ENCODE measurements around the gene AVPR2. TPM values are rescaled to one million over a fixed set of nuclear protein-coding genes. Genes with fewer than 3 reads are reported as not detected.

Gene AVPR2
- total RNA-seq, 1 experiment from 2014 or later: not detected

DNA sequence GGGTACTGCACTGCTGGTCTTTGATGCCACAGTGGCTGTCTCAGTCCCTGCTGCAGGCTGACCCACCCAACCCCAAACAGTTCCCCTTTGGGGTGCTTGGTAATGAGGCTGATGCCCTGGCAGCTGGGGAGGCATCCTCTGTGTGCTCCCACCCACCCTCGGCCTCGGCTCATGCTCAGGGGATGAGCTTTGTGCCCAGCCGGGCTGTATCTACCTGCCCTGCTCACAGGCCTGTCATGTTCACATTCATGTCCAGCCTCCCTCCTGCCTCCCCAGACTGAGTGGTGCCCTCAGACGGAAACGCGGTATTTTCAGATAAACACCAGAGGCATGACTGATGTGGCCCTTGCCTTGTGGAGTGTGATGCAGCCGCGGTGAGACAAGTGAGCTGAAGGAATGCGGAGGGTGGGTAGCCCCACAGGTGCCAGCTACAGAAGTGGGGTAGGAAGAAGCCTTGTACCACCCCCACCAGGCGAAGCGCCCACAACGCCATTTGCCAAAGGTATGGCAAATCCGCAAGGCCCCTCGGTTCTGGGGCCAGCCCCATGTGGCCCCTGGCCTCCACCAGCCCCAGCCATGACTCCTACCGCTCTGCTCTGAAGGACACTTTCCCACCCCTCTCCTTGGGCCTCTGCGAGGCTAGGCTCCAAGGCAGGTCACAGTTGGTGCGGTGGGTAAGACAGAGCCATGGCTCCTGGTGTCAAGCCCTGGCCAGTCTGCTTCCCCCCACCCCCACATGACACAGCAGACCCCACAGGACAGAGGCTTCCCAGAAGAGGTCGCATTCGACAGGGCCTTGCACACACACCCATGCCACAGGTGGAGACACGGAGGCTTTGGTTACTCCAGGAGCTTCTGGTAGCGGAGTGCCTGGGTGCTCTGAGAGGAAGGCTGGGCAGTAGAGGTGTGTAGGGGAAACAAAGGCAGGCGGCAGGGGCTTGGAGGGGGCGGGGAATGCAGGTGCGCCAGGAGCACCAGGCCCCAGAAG, 41.8 kb downstream of the AVPR2 start:
- H3K9me3 Mint-ChIP-seq (ENCODE audit: unreplicated experiment): no peaks in the 10 kb centered on the region
- TF ChIP-seq, protein P1, sequence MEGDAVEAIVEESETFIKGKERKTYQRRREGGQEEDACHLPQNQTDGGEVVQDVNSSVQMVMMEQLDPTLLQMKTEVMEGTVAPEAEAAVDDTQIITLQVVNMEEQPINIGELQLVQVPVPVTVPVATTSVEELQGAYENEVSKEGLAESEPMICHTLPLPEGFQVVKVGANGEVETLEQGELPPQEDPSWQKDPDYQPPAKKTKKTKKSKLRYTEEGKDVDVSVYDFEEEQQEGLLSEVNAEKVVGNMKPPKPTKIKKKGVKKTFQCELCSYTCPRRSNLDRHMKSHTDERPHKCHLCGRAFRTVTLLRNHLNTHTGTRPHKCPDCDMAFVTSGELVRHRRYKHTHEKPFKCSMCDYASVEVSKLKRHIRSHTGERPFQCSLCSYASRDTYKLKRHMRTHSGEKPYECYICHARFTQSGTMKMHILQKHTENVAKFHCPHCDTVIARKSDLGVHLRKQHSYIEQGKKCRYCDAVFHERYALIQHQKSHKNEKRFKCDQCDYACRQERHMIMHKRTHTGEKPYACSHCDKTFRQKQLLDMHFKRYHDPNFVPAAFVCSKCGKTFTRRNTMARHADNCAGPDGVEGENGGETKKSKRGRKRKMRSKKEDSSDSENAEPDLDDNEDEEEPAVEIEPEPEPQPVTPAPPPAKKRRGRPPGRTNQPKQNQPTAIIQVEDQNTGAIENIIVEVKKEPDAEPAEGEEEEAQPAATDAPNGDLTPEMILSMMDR (IDR thresholded peaks at IDR 0.05; ENCODE audit: insufficient read depth in 1 of 2, low read depth in 1 of 2, low read length in 1 of 2, severe bottlenecking in 1 of 2, unreplicated experiment in 1 of 2): no peak
- Histone ChIP-seq H3K27me3 (replicated peaks; ENCODE audit: control insufficient read depth, insufficient read depth, low read length) (no peaks in the 10 kb centered on the region), H3K4me3 (ENCODE audit: low read depth, low read length) (no peak overlapping the region), H3K36me3 (ENCODE audit: control insufficient read depth, insufficient read depth, low read length) (no peaks in the 10 kb centered on the region; the same call in 1 of the 2 replicates), H3K9me3 (no peaks in the 10 kb centered on the region), H3K4me1 (no peaks in the 10 kb centered on the region)
- H3K4me1 Mint-ChIP-seq (ENCODE audit: low read depth, unreplicated experiment): no peaks in the 10 kb centered on the region
- H3K36me3 Mint-ChIP-seq (ENCODE audit: insufficient read depth, unreplicated experiment): peaks cover 50% of the 10 kb centered on the region
- ChIA-PET POLR2A (no interaction called here), CTCF (interaction anchor here (0.6 to 2.2 kb wide), 5 partner anchors 10 to 181 kb away, joined by 3 to 37 read pairs (median 3); partner anchors contain the start of gene ARHGAP4)
- H3K4me3 Mint-ChIP-seq (ENCODE audit: unreplicated experiment): no peak overlapping the region
- no peaks in the 10 kb centered on the region for H3K27me3 Mint-ChIP-seq (ENCODE audit: insufficient read depth, unreplicated experiment)
- no peak overlapping the region for H3K27ac Mint-ChIP-seq (ENCODE audit: unreplicated experiment)
- intact Hi-C loops (cut with micrococcal nuclease; ENCODE audit: unreplicated experiment): no loop called here
- no peak for DNase-seq
- no TSS peak for BruUV-seq (replicated peaks)

DNA sequence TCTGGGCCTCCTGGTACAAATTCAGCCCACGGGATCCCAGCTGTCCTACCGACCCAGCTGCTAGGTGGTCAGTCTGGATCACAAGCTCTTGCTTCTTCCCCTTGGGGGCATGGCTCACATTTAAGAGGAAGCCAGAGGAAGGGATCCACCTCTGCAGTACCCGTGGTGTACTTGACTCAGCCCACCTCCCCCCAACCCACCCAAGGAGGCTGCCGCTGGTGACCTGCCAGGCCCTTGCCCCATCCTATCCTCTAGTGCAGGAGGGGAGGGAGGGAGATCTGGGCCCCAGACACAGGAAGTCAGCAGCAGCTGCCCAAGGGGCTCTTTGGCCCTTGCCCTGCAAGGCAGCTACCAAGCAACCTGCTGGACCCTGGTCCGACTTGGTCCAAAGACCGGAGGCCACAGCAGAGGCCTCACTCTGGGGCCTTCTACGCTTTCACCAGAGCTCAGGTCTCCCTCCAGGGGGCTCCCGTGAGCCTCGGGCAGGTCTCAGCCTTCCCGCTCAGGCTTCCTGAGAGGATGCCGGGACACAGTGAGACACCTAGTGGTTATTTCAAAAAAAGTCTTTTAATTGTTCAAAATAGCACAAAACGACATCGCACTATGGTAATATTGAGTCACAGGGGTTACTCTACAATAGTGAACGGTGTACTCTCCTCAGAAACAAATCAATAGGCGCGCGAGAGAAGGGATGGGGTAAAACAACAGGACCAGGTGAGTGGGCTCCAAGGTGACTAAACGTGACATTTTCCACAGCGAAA, 42.7 kb downstream of the AVPR2 start:
- intact Hi-C loops (cut with micrococcal nuclease; ENCODE audit: unreplicated experiment): loop anchor here (1.0 kb wide), 3 partner anchors 19 to 183 kb away; partner anchors contain the start of gene PLXNB3
- CTCF ChIA-PET: interaction anchor here (0.6 to 2.2 kb wide), 10 partner anchors 9 to 231 kb away, joined by 3 to 37 read pairs (median 4); partner anchors contain the start of genes ARHGAP4, IDH3G, NAA10 and SSR4
- Mint-ChIP-seq H3K9me3 (ENCODE audit: unreplicated experiment) (no peaks in the 10 kb centered on the region), H3K27ac (ENCODE audit: unreplicated experiment) (no peak overlapping the region), H3K36me3 (ENCODE audit: insufficient read depth, unreplicated experiment) (peaks cover 55% of the 10 kb centered on the region), H3K4me3 (ENCODE audit: unreplicated experiment) (no peak overlapping the region), H3K27me3 (ENCODE audit: insufficient read depth, unreplicated experiment) (no peaks in the 10 kb centered on the region), H3K4me1 (ENCODE audit: low read depth, unreplicated experiment) (no peaks in the 10 kb centered on the region)
- Histone ChIP-seq H3K4me1 (no peaks in the 10 kb centered on the region), H3K36me3 (ENCODE audit: control insufficient read depth, insufficient read depth, low read length) (no peaks in the 10 kb centered on the region; the same call in 1 of the 2 replicates), H3K27me3 (replicated peaks; ENCODE audit: control insufficient read depth, insufficient read depth, low read length) (no peaks in the 10 kb centered on the region), H3K4me3 (ENCODE audit: low read depth, low read length) (no peak overlapping the region), H3K9me3 (no peaks in the 10 kb centered on the region)
- POLR2A ChIA-PET: interaction anchor here (1.0 kb wide), 1 partner anchor 19 kb away, joined by 4 read pairs; no protein-coding TSS in a partner anchor
- TF ChIP-seq, protein P1 (IDR thresholded peaks at IDR 0.05; ENCODE audit: insufficient read depth in 1 of 2, low read depth in 1 of 2, low read length in 1 of 2, severe bottlenecking in 1 of 2, unreplicated experiment in 1 of 2): peak; percentile 81 to 88
- BruUV-seq (replicated peaks): no TSS peak
- DNase-seq: peak; percentile 83 to 86

DNA sequence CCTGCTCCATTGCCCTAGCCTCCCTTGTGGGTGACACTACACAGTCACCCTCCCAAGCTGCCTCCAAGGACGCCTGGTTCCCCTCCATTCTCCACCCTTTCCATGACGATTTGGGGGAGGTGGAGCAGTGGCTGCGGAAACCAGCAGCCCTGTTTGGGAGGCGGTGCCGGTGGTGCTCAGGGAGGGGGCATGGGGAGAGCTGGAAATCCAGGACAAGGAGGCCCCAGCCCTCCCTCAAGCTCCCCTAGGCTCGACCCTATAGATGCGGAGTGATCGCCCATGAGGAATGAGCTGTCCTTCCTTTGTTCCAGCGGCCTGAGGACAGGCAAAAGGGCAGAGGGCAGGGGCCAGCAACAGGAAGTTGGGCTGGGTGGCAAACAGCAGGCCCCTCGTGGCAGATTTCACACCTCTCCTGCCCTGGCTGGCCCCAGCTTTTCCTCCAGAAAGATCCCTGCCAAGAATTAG, 43.6 kb downstream of the AVPR2 start:
- no peaks in the 10 kb centered on the region; the same call in 1 of the 2 replicates for H3K36me3 ChIP-seq (ENCODE audit: control insufficient read depth, insufficient read depth, low read length)
- DNase-seq: no peak

More for the DNA sequence above, 43.6 kb downstream of the AVPR2 start:
- Mint-ChIP-seq H3K27ac (ENCODE audit: unreplicated experiment) (no peak overlapping the region), H3K36me3 (ENCODE audit: insufficient read depth, unreplicated experiment) (peaks cover 60% of the 10 kb centered on the region), H3K4me1 (ENCODE audit: low read depth, unreplicated experiment) (no peaks in the 10 kb centered on the region), H3K27me3 (ENCODE audit: insufficient read depth, unreplicated experiment) (no peaks in the 10 kb centered on the region), H3K4me3 (ENCODE audit: unreplicated experiment) (no peak overlapping the region), H3K9me3 (ENCODE audit: unreplicated experiment) (no peaks in the 10 kb centered on the region)
- intact Hi-C loops (cut with micrococcal nuclease; ENCODE audit: unreplicated experiment): no loop called here
- ChIA-PET POLR2A (no interaction called here), CTCF (interaction anchor here (2.2 kb wide), 1 partner anchor 22 kb away, joined by 37 read pairs; the partner anchor contains the start of gene ARHGAP4)
- H3K4me1 ChIP-seq: no peaks in the 10 kb centered on the region
- TSS peak; percentile 56 for BruUV-seq (replicated peaks)
- TF ChIP-seq, protein P1 (IDR thresholded peaks at IDR 0.05; ENCODE audit: insufficient read depth in 1 of 2, low read depth in 1 of 2, low read length in 1 of 2, severe bottlenecking in 1 of 2, unreplicated experiment in 1 of 2): no peak
- no peaks in the 10 kb centered on the region for H3K9me3 ChIP-seq
- H3K27me3 ChIP-seq (replicated peaks; ENCODE audit: control insufficient read depth, insufficient read depth, low read length): no peaks in the 10 kb centered on the region
- H3K4me3 ChIP-seq (ENCODE audit: low read depth, low read length): no peak overlapping the region

Measured in Caco-2 (cell line).